ENCODE data around the gene APOBEC3A. TPM values are rescaled to one million over a fixed set of nuclear protein-coding genes. Genes with fewer than 3 reads are reported as not detected.

Gene APOBEC3A
- polyA plus RNA-seq, 1 of the 3 experiments (the other 2 are of a cell fraction) = not detected

GRCh38 chr22:38942702-38943101 is 14.7 kb upstream of the APOBEC3A start:
- Histone ChIP-seq H3K9me3 (no peaks in the 10 kb centered on the region), H3K79me2 (ENCODE audit: insufficient read depth) (no peaks in the 10 kb centered on the region), H3K9me2 (no peaks in the 10 kb centered on the region), H3K4me3 (ENCODE audit: low read depth in 2 of 2, low read length in 1 of 2) (no peak overlapping the region), H3K36me3 (replicated peaks in 1 of 2; ENCODE audit: control insufficient read depth in 1 of 2, insufficient read depth in 2 of 2, low read length in 1 of 2) (no peaks in the 10 kb centered on the region), H3K4me2 (no peak overlapping the region), H3K4me1 (ENCODE audit: control insufficient read depth in 1 of 2, insufficient read depth in 2 of 2, low read depth in 1 of 2, low read length in 1 of 2) (no peaks in the 10 kb centered on the region), H3F3A (replicated peaks; ENCODE audit: insufficient read depth) (no peaks in the 10 kb centered on the region), H3K27me3 (ENCODE audit: insufficient read depth) (no peaks in the 10 kb centered on the region; the same call in 1 of the 2 replicates), H2AFZ (ENCODE audit: low read depth) (no peak overlapping the region), H4K20me1 (ENCODE audit: insufficient read depth) (no peaks in the 10 kb centered on the region), H3K9ac (no peak overlapping the region), H3K27ac (ENCODE audit: low read depth in 2 of 2, low read length in 1 of 2) (no peak overlapping the region)
- DNase-seq = no peak
- TF ChIP-seq CTCF (IDR thresholded peaks at IDR 0.05) = no peak
- TF ChIP-seq RAD21 (IDR thresholded peaks at IDR 0.05; ENCODE audit: low read length) = no peak
- no peak for TF ChIP-seq RFX5 (IDR thresholded peaks at IDR 0.05; ENCODE audit: low read length)
- TF ChIP-seq POLR2AphosphoS5 (IDR thresholded peaks at IDR 0.05; ENCODE audit: low read depth, low read length) = no peak
- TF ChIP-seq USF1 (IDR thresholded peaks at IDR 0.05; ENCODE audit: borderline replicate concordance, low read depth) = no peak
- no peak for TF ChIP-seq TAF1 (IDR thresholded peaks at IDR 0.05; ENCODE audit: borderline replicate concordance, low read depth, low read length)
- CTCF ChIA-PET = interaction anchor here (1.0 kb wide), 1 partner anchor 15 kb away, joined by 3 read pairs; no protein-coding TSS in a partner anchor
- POLR2A ChIA-PET = no interaction called here
- 93% methylated on average over 2 of the region's 5 CpGs for WGBS (ENCODE audit: low lambda C conversion rate)

GRCh38 chr22:38943201-38943600 is 14.2 kb upstream of the APOBEC3A start:
- H3K4me1 ChIP-seq (ENCODE audit: control insufficient read depth in 1 of 2, insufficient read depth in 2 of 2, low read depth in 1 of 2, low read length in 1 of 2) = no peaks in the 10 kb centered on the region
- H3K9ac ChIP-seq = no peak overlapping the region
- ChIA-PET CTCF (interaction anchor here (1.0 kb wide), 1 partner anchor 16 kb away, joined by 3 read pairs; no protein-coding TSS in a partner anchor), POLR2A (no interaction called here)
- H3F3A ChIP-seq (replicated peaks; ENCODE audit: insufficient read depth) = no peaks in the 10 kb centered on the region
- no peak overlapping the region for H2AFZ ChIP-seq (ENCODE audit: low read depth)
- no peak overlapping the region for H3K4me2 ChIP-seq
- no peaks in the 10 kb centered on the region for H3K9me2 ChIP-seq
- H3K27me3 ChIP-seq (ENCODE audit: insufficient read depth) = no peaks in the 10 kb centered on the region; the same call in 1 of the 2 replicates
- no peaks in the 10 kb centered on the region for H3K36me3 ChIP-seq (replicated peaks in 1 of 2; ENCODE audit: control insufficient read depth in 1 of 2, insufficient read depth in 2 of 2, low read length in 1 of 2)
- TF ChIP-seq EP300 (IDR thresholded peaks at IDR 0.05; ENCODE audit: borderline replicate concordance in 1 of 2, low read depth in 1 of 2, low read length in 1 of 2) (no peak), EZH2phosphoT487 (IDR thresholded peaks at IDR 0.05; ENCODE audit: borderline replicate concordance, low read depth) (no peak), MXI1 (IDR thresholded peaks at IDR 0.05; ENCODE audit: low read depth, low read length) (no peak), YY1 (IDR thresholded peaks at IDR 0.05; ENCODE audit: low read depth) (no peak), ELF1 (IDR thresholded peaks at IDR 0.05) (no peak), RFX5 (IDR thresholded peaks at IDR 0.05; ENCODE audit: low read length) (no peak), POLR2AphosphoS5 (IDR thresholded peaks at IDR 0.05; ENCODE audit: low read depth, low read length) (no peak)
- TF ChIP-seq, protein P1, sequence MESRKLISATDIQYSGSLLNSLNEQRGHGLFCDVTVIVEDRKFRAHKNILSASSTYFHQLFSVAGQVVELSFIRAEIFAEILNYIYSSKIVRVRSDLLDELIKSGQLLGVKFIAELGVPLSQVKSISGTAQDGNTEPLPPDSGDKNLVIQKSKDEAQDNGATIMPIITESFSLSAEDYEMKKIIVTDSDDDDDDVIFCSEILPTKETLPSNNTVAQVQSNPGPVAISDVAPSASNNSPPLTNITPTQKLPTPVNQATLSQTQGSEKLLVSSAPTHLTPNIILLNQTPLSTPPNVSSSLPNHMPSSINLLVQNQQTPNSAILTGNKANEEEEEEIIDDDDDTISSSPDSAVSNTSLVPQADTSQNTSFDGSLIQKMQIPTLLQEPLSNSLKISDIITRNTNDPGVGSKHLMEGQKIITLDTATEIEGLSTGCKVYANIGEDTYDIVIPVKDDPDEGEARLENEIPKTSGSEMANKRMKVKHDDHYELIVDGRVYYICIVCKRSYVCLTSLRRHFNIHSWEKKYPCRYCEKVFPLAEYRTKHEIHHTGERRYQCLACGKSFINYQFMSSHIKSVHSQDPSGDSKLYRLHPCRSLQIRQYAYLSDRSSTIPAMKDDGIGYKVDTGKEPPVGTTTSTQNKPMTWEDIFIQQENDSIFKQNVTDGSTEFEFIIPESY (IDR thresholded peaks at IDR 0.05; ENCODE audit: borderline replicate concordance, low read depth) = no peak
- TF ChIP-seq, protein P2, sequence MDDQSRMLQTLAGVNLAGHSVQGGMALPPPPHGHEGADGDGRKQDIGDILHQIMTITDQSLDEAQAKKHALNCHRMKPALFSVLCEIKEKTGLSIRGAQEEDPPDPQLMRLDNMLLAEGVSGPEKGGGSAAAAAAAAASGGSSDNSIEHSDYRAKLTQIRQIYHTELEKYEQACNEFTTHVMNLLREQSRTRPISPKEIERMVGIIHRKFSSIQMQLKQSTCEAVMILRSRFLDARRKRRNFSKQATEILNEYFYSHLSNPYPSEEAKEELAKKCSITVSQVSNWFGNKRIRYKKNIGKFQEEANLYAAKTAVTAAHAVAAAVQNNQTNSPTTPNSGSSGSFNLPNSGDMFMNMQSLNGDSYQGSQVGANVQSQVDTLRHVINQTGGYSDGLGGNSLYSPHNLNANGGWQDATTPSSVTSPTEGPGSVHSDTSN (IDR thresholded peaks at IDR 0.05) = no peak
- no peaks in the 10 kb centered on the region for H3K9me3 ChIP-seq
- no peak overlapping the region for H3K27ac ChIP-seq (ENCODE audit: low read depth in 2 of 2, low read length in 1 of 2)
- no peak overlapping the region for H3K4me3 ChIP-seq (ENCODE audit: low read depth in 2 of 2, low read length in 1 of 2)
- WGBS (ENCODE audit: low lambda C conversion rate) = 31% methylated on average over 9 of the region's 9 CpGs
- DNase-seq = no peak
- no peaks in the 10 kb centered on the region for H4K20me1 ChIP-seq (ENCODE audit: insufficient read depth)
- H3K79me2 ChIP-seq (ENCODE audit: insufficient read depth) = no peaks in the 10 kb centered on the region
